ENCODE data around the gene C2orf49. TPM values are rescaled to one million over a fixed set of nuclear protein-coding genes. Genes with fewer than 3 reads are reported as not detected.

The C2orf49 gene
- total RNA-seq, 2 donors from 2014 or later: 16.5 to 17.6 TPM

- ATAC-seq: no peak
These were observed 38.7 kb downstream of the C2orf49 start for GRCh38 chr2:105376010-105376409.

DNA sequence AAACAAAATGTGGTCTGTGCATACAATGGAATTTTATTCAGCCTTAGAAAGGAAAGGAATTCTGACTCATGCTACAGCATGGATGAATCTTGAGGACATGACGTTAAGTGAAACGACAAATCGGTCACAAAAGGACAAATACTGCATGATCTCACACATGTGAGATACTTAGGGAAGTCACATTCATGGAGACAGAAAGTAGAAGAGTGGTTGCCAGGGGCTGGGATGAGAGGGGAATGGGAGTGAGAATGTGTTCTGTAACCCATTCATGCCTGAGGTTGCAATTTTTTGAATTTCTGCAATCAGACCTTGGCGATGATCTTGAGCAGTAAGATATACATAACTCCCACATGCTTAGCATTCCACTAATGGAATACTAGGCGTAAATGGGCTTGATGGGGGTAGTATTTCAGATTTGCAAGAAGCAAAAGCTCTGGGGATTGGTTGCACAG, 39.5 kb downstream of the C2orf49 start:
- no peak for DNase-seq (ENCODE audit: low spot score)
- no peak overlapping the region for H3K4me3 Mint-ChIP-seq
- H3K4me1 Mint-ChIP-seq (ENCODE audit: low read depth in 2 of 2): peaks cover 3 to 13% of the 10 kb centered on the region in 2 donors
- H3K36me3 Mint-ChIP-seq: no peaks in the 10 kb centered on the region
- H3K9me3 Mint-ChIP-seq: no peaks in the 10 kb centered on the region
- H3K27ac Mint-ChIP-seq: no peak overlapping the region
- H3K27me3 Mint-ChIP-seq: no peaks in the 10 kb centered on the region
- no peak for ATAC-seq

More at GRCh38 chr2:105376010-105376409, 38.7 kb downstream of the C2orf49 start:
- no peak overlapping the region for H3K27ac Mint-ChIP-seq
- peaks cover 3 to 13% of the 10 kb centered on the region in 2 donors for H3K4me1 Mint-ChIP-seq (ENCODE audit: low read depth in 2 of 2)
- H3K4me3 Mint-ChIP-seq: no peak overlapping the region
- no peaks in the 10 kb centered on the region for H3K9me3 Mint-ChIP-seq
- no peaks in the 10 kb centered on the region for H3K27me3 Mint-ChIP-seq
- no peaks in the 10 kb centered on the region for H3K36me3 Mint-ChIP-seq
- DNase-seq (ENCODE audit: low spot score): no peak

DNA sequence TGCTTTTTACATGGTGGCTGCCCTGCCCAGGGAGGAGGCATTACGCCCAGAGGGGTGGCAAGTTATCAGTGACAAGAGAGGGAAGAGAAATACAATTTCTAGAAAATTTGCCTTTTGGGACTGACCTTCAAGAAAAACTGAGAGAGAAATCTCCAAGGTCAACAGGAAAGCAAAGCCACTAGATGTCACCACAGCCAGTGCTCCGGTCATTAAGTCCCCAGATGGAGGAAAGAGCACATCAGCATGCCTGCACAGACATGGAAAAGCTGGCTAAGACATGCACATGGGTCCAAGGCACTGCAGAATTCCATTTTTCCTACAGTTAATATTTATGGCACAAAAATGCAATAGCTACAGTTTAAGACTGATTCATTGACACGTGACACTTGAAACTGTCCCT, 40.5 kb downstream of the C2orf49 start:
- Mint-ChIP-seq H3K4me1 (ENCODE audit: low read depth in 2 of 2) (peaks cover 3 to 13% of the 10 kb centered on the region in 2 donors), H3K4me3 (no peak overlapping the region), H3K27me3 (no peaks in the 10 kb centered on the region), H3K36me3 (no peaks in the 10 kb centered on the region), H3K27ac (no peak overlapping the region), H3K9me3 (no peaks in the 10 kb centered on the region)
- no peak for DNase-seq (ENCODE audit: low spot score)
- ATAC-seq: no peak

- Mint-ChIP-seq H3K9me3 (no peaks in the 10 kb centered on the region), H3K36me3 (no peaks in the 10 kb centered on the region), H3K27me3 (no peaks in the 10 kb centered on the region), H3K4me1 (ENCODE audit: low read depth in 2 of 2) (peaks cover 3 to 10% of the 10 kb centered on the region in 2 donors), H3K4me3 (no peak overlapping the region), H3K27ac (no peak overlapping the region)
- no peak for DNase-seq (ENCODE audit: low spot score)
- no peak for ATAC-seq
These were observed 41.0 kb downstream of the C2orf49 start for GRCh38 chr2:105378276-105378840.

DNA sequence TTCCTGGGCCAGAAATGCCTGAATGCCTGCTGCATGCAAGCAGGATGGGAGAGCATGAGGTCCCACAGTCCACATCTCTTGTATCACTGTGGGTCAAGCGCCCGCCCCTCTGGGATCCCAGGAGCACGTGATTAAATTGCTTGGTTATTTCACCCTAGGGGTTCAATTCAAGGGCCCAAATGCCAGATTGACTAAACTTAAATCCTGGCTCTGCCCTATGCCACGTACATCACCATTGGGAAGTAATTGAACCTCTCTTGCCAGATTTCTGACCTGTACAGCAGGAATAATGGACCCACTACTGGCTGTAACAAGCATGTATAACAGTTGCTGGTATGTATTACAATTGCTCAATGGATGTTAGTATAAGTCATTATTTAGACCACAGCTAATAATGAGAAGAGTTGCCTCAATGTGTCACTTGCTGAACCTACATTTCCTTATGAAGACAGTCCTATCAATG, 41.6 kb downstream of the C2orf49 start:
- Mint-ChIP-seq H3K27me3 (no peaks in the 10 kb centered on the region), H3K36me3 (no peaks in the 10 kb centered on the region), H3K4me3 (no peak overlapping the region), H3K4me1 (ENCODE audit: low read depth in 2 of 2) (peaks cover 1 to 4% of the 10 kb centered on the region in 2 donors), H3K9me3 (no peaks in the 10 kb centered on the region), H3K27ac (no peak overlapping the region)
- DNase-seq (ENCODE audit: low spot score) (no peak), ATAC-seq (no peak)

DNA sequence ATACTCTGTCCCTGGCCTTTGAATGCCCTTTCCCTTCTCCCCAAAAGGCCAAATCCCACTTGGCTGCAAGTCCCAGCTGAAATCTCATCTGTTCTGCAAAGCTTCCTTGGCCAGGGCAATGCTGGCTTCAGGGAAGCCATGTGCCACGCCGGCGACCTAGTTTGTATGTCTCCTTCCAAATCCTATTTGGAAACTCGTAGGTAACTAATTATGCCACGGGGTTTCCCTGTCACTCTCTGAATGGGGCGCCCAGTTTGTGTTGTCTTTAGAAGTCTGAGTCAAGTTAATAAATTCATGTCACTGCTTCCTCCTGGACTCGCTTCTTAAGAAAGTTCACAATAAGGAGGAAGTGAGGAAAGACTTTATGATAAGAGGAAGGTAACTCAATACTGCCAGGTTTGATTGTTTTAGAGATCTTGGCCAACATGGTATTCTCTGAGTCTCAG, 42.4 kb downstream of the C2orf49 start:
- ATAC-seq: no peak
- H3K27ac Mint-ChIP-seq: no peak overlapping the region
- H3K27me3 Mint-ChIP-seq: no peaks in the 10 kb centered on the region
- no peaks in the 10 kb centered on the region for H3K4me1 Mint-ChIP-seq (ENCODE audit: low read depth in 2 of 2)
- H3K9me3 Mint-ChIP-seq: no peaks in the 10 kb centered on the region
- H3K36me3 Mint-ChIP-seq: no peaks in the 10 kb centered on the region
- DNase-seq (ENCODE audit: low spot score): no peak
- no peak overlapping the region for H3K4me3 Mint-ChIP-seq

GRCh38 chr2:105380432-105381100, 43.2 kb downstream of the C2orf49 start:
- Mint-ChIP-seq H3K27me3 (no peaks in the 10 kb centered on the region), H3K9me3 (no peaks in the 10 kb centered on the region), H3K4me1 (ENCODE audit: low read depth in 2 of 2) (no peaks in the 10 kb centered on the region), H3K4me3 (no peak overlapping the region), H3K36me3 (no peaks in the 10 kb centered on the region), H3K27ac (no peak overlapping the region)
- no peak for DNase-seq (ENCODE audit: low spot score)
- ATAC-seq: no peak

- no peak for ATAC-seq
- Mint-ChIP-seq H3K4me3 (no peak overlapping the region), H3K27ac (no peak overlapping the region), H3K36me3 (no peaks in the 10 kb centered on the region), H3K4me1 (ENCODE audit: low read depth in 2 of 2) (no peaks in the 10 kb centered on the region), H3K9me3 (no peaks in the 10 kb centered on the region), H3K27me3 (peaks cover 0 to 3% of the 10 kb centered on the region in 2 donors)
- no peak for DNase-seq (ENCODE audit: low spot score)
These were observed 43.8 kb downstream of the C2orf49 start for GRCh38 chr2:105381101-105381668.

GRCh38 chr2:105382177-105382576, 44.8 kb downstream of the C2orf49 start:
- Mint-ChIP-seq H3K27ac (no peak overlapping the region), H3K4me1 (ENCODE audit: low read depth in 2 of 2) (no peaks in the 10 kb centered on the region), H3K27me3 (peaks cover 0 to 3% of the 10 kb centered on the region in 2 donors), H3K36me3 (no peaks in the 10 kb centered on the region), H3K9me3 (no peaks in the 10 kb centered on the region), H3K4me3 (no peak overlapping the region)
- DNase-seq (ENCODE audit: low spot score) (no peak), ATAC-seq (no peak)

DNA sequence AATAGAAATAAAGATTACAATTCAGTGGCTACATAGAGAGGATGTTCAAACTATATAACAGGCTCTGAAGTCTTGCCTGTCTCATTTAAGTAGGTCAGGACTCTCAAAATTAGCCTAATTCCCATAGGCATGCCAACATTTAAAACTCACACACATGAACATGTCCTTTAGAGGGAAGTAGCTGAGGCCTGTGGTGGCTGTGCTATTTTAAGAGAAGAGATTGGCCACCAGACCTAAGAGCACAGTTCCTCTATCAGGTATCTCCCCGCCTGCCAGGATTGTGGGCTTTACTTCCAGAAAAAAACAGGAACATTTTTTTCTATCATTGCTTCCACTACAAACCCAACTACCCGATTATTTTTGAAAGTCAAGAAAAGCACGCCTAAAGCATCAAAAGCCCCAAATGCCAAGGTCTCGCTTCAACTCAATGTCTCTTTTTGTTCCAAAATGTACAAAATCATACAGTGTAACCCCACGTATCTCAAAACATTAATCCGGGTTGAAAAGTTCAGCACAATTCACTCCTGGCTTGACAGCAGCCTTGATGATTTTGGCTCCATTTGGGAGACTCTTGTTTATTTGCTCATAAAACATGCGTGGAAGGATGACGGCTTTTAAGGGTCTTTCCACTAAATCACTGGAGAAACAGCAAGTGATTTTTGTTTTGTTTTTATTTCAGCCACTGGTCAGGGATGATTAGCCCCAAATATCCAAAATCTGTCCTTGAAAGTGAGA, 46.3 kb downstream of the C2orf49 start:
- H3K36me3 Mint-ChIP-seq: no peaks in the 10 kb centered on the region
- H3K27me3 Mint-ChIP-seq: peaks cover 0 to 8% of the 10 kb centered on the region in 2 donors
- no peak for ATAC-seq
- no peak overlapping the region for H3K4me3 Mint-ChIP-seq
- no peak overlapping the region for H3K27ac Mint-ChIP-seq
- no peaks in the 10 kb centered on the region for H3K9me3 Mint-ChIP-seq
- DNase-seq (ENCODE audit: low spot score): no peak
- H3K4me1 Mint-ChIP-seq (ENCODE audit: low read depth in 2 of 2): no peaks in the 10 kb centered on the region

GRCh38 chr2:105384216-105384615, 46.9 kb downstream of the C2orf49 start:
- ATAC-seq: no peak
- no peak overlapping the region for H3K4me3 Mint-ChIP-seq

GRCh38 chr2:105384861-105385260, 47.5 kb downstream of the C2orf49 start:
- H3K4me3 Mint-ChIP-seq: no peak overlapping the region
- no peaks in the 10 kb centered on the region for H3K36me3 Mint-ChIP-seq
- no peak for DNase-seq (ENCODE audit: low spot score)
- ATAC-seq: no peak
- no peak overlapping the region for H3K27ac Mint-ChIP-seq
- H3K4me1 Mint-ChIP-seq (ENCODE audit: low read depth in 2 of 2): no peaks in the 10 kb centered on the region
- peaks cover 0 to 8% of the 10 kb centered on the region in 2 donors for H3K27me3 Mint-ChIP-seq
- H3K9me3 Mint-ChIP-seq: no peaks in the 10 kb centered on the region

More at GRCh38 chr2:105384216-105384615, 46.9 kb downstream of the C2orf49 start:
- no peak overlapping the region for H3K27ac Mint-ChIP-seq
- H3K4me1 Mint-ChIP-seq (ENCODE audit: low read depth in 2 of 2): no peaks in the 10 kb centered on the region
- H3K9me3 Mint-ChIP-seq: no peaks in the 10 kb centered on the region
- DNase-seq (ENCODE audit: low spot score): no peak
- H3K36me3 Mint-ChIP-seq: no peaks in the 10 kb centered on the region
- peaks cover 0 to 8% of the 10 kb centered on the region in 2 donors for H3K27me3 Mint-ChIP-seq

DNA sequence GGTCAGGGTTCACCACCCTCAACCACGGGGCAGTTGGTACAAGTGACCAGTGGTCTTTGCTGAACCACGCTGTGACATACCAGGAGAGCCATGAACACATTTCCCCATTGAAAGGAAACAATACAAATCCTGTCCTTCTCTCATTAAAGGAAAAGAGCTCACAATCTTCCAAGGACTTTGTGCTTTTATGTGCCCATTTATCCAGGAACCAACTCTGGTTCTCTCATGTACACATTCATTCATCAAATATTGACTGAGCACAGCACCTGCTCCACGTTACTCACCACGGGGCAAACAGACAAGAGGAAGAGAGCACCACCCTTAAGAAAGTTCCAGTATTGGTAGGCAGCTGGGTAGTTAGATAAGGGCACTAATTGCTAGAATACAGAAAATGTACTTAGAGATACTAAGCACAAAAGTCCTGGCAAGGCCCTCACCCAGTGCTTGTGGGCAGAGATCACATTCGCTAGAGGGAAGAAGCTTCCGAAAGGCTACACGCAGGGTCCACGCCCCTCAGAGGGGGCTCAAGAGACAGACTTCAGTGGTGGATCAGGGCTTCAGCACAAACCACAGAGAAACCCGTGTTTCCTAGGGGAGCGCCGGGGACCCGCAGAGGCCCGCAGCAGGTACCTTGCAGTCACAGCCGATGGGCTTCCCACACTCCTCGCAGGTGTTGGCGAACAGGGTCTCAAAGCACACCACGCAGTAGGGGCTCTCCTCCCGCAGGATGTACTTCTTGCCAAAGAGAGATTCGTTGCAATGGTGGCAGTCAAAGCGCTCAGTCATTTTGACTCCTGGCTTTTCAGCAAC, 48.6 kb downstream of the C2orf49 start:
- Mint-ChIP-seq H3K4me1 (ENCODE audit: low read depth in 2 of 2) (no peaks in the 10 kb centered on the region), H3K9me3 (no peaks in the 10 kb centered on the region), H3K27me3 (peaks cover 0 to 8% of the 10 kb centered on the region in 2 donors), H3K4me3 (no peak overlapping the region), H3K36me3 (no peaks in the 10 kb centered on the region), H3K27ac (no peak overlapping the region)
- ATAC-seq (no peak), DNase-seq (ENCODE audit: low spot score) (no peak)

Measured in natural killer cell treated with Interleukin-12 subunit alpha and Interleukin-12 subunit beta and Interleukin-15 and Interleukin-18, amount 100 ng/mL, for 72 hours (primary cell).